ENCODE measurements around the gene GRPEL2.

DNA sequence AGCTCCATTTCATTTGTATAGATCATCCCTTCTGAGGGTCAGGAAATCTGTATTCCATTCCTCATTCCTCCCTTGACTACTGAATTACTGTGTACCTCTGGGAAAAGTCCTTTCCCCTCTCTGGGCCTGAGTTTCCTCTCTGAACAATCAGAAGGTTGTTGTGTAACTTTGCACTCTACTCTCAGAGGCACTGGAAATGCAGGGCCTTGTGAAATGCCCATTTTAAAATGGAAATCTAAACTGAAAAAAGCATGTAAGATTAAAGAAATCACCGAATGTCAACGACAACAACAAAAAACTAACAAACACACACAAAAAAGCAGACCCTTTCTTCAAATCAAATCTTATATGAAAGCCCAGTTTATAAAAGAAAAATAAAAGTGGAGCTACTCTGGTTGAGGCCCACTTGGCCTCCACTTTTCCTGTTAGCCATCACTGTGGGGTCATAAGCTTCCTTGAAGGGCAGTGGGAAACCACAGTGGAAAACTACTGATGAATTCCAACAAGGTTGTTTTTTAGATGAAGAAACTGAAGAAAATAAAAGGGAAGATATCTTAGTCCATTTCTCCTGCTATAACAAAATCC, 21.6 kb upstream of the GRPEL2 start:
- TF ChIP-seq POLR2A (IDR thresholded peaks at IDR 0.05; ENCODE audit: low read depth, low read length) = no peak
- TF ChIP-seq POLR2AphosphoS5 (IDR thresholded peaks at IDR 0.05; ENCODE audit: low read depth, low read length) = no peak
- TF ChIP-seq TAF1 (IDR thresholded peaks at IDR 0.05; ENCODE audit: borderline replicate concordance, low read depth, low read length) = no peak

All from GM12892 (cell line).